Small intestine (tissue), 16 donors: ENCODE measurements around the gene TCEAL7. TPM values are rescaled to one million over a fixed set of nuclear protein-coding genes. Genes with fewer than 3 reads are reported as not detected.
"Not testable (repeated sequence)": the region's sequence is repeated elsewhere in the genome, so short reads cannot be mapped to it uniquely, and the experiment has no call there.

ENCODE experiments used
- DNase-seq, 2 donors: peaks; one replicate each; pipeline versions ENCODE4 v3.0.0 to v3.0.0-alpha.2; 2013
- FAIRE-seq: peaks from 2 replicates; lab custom pipeline; 2012; peaks lifted over from hg19 to GRCh38; lab: Jason Lieb, UNC
- H3K27ac ChIP-seq, 3 donors: one replicate each; pipeline ENCODE4 v1.5.1; 2013; ENCODE audit warnings: low read length in 2 of 3, mild to moderate bottlenecking in 2 of 3, control low read depth in 1 of 3, inconsistent platforms in 1 of 3, low read depth in 1 of 3, moderate library complexity in 1 of 3
- H3K27me3 ChIP-seq, 3 donors: one replicate each; pipeline ENCODE4 v1.6.1; 2013; ENCODE audit warnings: low read length in 3 of 3, inconsistent platforms in 1 of 3; ENCODE audit not compliant: control insufficient read depth in 3 of 3, insufficient read depth in 3 of 3
- H3K36me3 ChIP-seq, 3 donors: one replicate each; pipeline ENCODE4 v1.6.1; 2013; ENCODE audit warnings: low read length in 3 of 3, inconsistent platforms in 1 of 3, low read depth in 1 of 3, mild to moderate bottlenecking in 1 of 3, moderate library complexity in 1 of 3; ENCODE audit not compliant: control insufficient read depth in 3 of 3, insufficient read depth in 2 of 3
- H3K4me1 ChIP-seq, 3 donors: one replicate each; pipeline ENCODE4 v1.6.1; 2013; ENCODE audit warnings: low read length in 2 of 3, inconsistent platforms in 1 of 3, low read depth in 1 of 3, mild to moderate bottlenecking in 1 of 3, moderate library complexity in 1 of 3; ENCODE audit not compliant: control insufficient read depth in 3 of 3, insufficient read depth in 2 of 3
- H3K4me3 ChIP-seq, 3 donors: one replicate each; pipeline ENCODE4 v1.5.1; 2013; ENCODE audit warnings: low read length in 3 of 3, control low read depth in 1 of 3, inconsistent platforms in 1 of 3, low read depth in 1 of 3, mild to moderate bottlenecking in 1 of 3, moderate library complexity in 1 of 3
- H3K9me3 ChIP-seq, 2 donors: one replicate each; pipeline ENCODE4 v1.6.1; 2013; ENCODE audit warnings: low read depth in 1 of 2, low read length in 1 of 2; ENCODE audit not compliant: control insufficient read depth in 2 of 2, insufficient read depth in 1 of 2
- WGBS, 3 donors: extraction: QIAGEN DNeasy Blood & Tissue Kit; methylation state at CpG; one replicate each; pipeline ENCODE4 v1.1.7; 2013; 5-methylcytosine and 5-hydroxymethylcytosine counted together
- long read RNA-seq, 10 donors: transcript quantifications; one replicate each; lab custom pipeline, GENCODE V29; 2026
- polyA plus RNA-seq, 4 donors: library from polyadenylated mRNA; stranded (reverse) in 3 of 4; unstranded in 1 of 4; fragments of 200-250 nt in 3 of 4; fragments of 120-200 nt in 1 of 4; gene quantifications; one replicate each; pipeline versions ENCODE4 v1.2.1 to v1.2.3, GENCODE V29; 2013
- donor health status: healthy with polysubstance abuse.
- donor health status: control.
- donor health status: control.
- donor health status: Bipolar disorder and iron deficiency.
- donor health status: healthy.

TCEAL7 gene
- polyA plus RNA-seq: 10 to 100 TPM in 2 of 4 donors, 1 to 10 TPM in 1, not detected in 1; 4.3 to 11.2 (median 10.8) TPM
- long read RNA-seq, donor 1, transcript TCEAL7-201 (3 exons, 1,177 nt): minor isoform, 8 of 18 reads
- long read RNA-seq, donor 1, transcript TCEAL7-202 (3 exons, 852 nt): major isoform, 10 of 18 reads
- long read RNA-seq, donor 1, partial matches to known transcripts: 0 of 18 reads
- long read RNA-seq, donor 1, other reads (novel, unspliced or antisense): 0 of 18 reads
- long read RNA-seq, donor 2, partial matches to known transcripts: 0 of 2 reads
- long read RNA-seq, donor 2, other reads (novel, unspliced or antisense): 0 of 2 reads
- long read RNA-seq, donor 3, transcript TCEAL7-202 (3 exons, 852 nt): major isoform, 5 of 12 reads
- long read RNA-seq, donor 3, partial matches to known transcripts: 0 of 12 reads
- long read RNA-seq, donor 3, other reads (novel, unspliced or antisense): 5 of 12 reads
- long read RNA-seq, donor 4: 0 reads
- long read RNA-seq, donor 5, partial matches to known transcripts: 0 of 3 reads
- long read RNA-seq, donor 5, other reads (novel, unspliced or antisense): 0 of 3 reads
- long read RNA-seq, donor 6, partial matches to known transcripts: 0 of 5 reads
- long read RNA-seq, donor 6, other reads (novel, unspliced or antisense): 0 of 5 reads
- long read RNA-seq, donor 7, transcript TCEAL7-201 (3 exons, 1,177 nt): major isoform, 23 of 25 reads
- long read RNA-seq, donor 7, partial matches to known transcripts: 0 of 25 reads
- long read RNA-seq, donor 7, other reads (novel, unspliced or antisense): 0 of 25 reads
- long read RNA-seq, donor 8, transcript TCEAL7-201 (3 exons, 1,177 nt): major isoform, 6 of 12 reads
- long read RNA-seq, donor 8, partial matches to known transcripts: 5 of 12 reads
- long read RNA-seq, donor 8, other reads (novel, unspliced or antisense): 0 of 12 reads
- long read RNA-seq, donor 9, partial matches to known transcripts: 7 of 10 reads
- long read RNA-seq, donor 9, other reads (novel, unspliced or antisense): 0 of 10 reads
- long read RNA-seq, donor 10, transcript TCEAL7-201 (3 exons, 1,177 nt): major isoform, 16 of 60 reads
- long read RNA-seq, donor 10, transcript TCEAL7-202 (3 exons, 852 nt): minor isoform, 13 of 60 reads
- long read RNA-seq, donor 10, partial matches to known transcripts: 31 of 60 reads
- long read RNA-seq, donor 10, other reads (novel, unspliced or antisense): 0 of 60 reads

GRCh38 chrX:103329991-103330390 lies at the start of gene TCEAL7:
Gene TCEAL7, plus strand, starts transcription at chrX:103330239. Its CDS starts 1,165 bp downstream, at chrX:103331404.
- FAIRE-seq (no peak), DNase-seq (peak in 1 of 2 donors; percentile 20)
- H3K36me3 ChIP-seq: no peaks in the 10 kb centered on the region
- 36 to 69% (median 60%) methylated on average over 7 to 11 of the region's 11 CpGs for WGBS, 3 donors
- no peaks in the 10 kb centered on the region for H3K9me3 ChIP-seq
- H3K27me3 ChIP-seq: peaks cover 0 to 4% (median 0%) of the 10 kb centered on the region in 3 donors
- peak within 1 kb of the TSS in 1 of 3 donors; percentile 40 for H3K4me3 ChIP-seq
- peak within 1 kb of the TSS in 2 of 3 donors; percentile 58 to 63 for H3K27ac ChIP-seq
- no peaks in the 10 kb centered on the region for H3K4me1 ChIP-seq

- no peaks in the 10 kb centered on the region for H3K27me3 ChIP-seq
- DNase-seq (no peak), FAIRE-seq (no peak)
- H3K9me3 ChIP-seq: no peaks in the 10 kb centered on the region
- H3K36me3 ChIP-seq: no peaks in the 10 kb centered on the region
- 81 to 97% (median 95%) methylated on average over 2 of the region's 2 CpGs for WGBS, 3 donors
- no peaks in the 10 kb centered on the region for H3K4me1 ChIP-seq
- no peak overlapping the region for H3K4me3 ChIP-seq
- H3K27ac ChIP-seq: no peak overlapping the region
These were observed 36.9 kb upstream of the TCEAL7 start for GRCh38 chrX:103293118-103293517.

DNA sequence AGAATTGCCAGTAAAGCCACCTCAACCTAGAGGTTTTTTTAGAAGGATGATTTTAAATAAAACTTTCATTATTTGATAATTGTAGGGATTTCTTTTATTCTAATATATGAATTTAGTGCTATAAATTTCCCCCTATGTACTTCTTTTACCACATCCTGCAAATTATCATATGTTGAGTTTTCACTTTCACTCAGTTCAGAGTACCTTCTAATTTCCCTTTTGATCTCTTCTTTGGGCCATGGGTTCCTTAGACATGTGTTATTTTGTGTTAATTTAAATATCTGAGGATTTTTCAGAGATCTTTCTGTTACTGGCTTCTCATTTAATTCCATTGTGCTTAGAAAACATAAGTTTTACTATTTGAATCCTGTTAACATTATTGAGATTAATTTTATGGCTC lies 25.3 kb upstream of the TCEAL7 start:
- Histone ChIP-seq H3K27ac (no peak overlapping the region), H3K4me1 (no peaks in the 10 kb centered on the region), H3K9me3 (no peaks in the 10 kb centered on the region), H3K4me3 (no peak overlapping the region), H3K27me3 (no peaks in the 10 kb centered on the region), H3K36me3 (peaks cover 0 to 2% (median 0%) of the 10 kb centered on the region in 3 donors)
- no peak for FAIRE-seq
- DNase-seq: no peak

DNA sequence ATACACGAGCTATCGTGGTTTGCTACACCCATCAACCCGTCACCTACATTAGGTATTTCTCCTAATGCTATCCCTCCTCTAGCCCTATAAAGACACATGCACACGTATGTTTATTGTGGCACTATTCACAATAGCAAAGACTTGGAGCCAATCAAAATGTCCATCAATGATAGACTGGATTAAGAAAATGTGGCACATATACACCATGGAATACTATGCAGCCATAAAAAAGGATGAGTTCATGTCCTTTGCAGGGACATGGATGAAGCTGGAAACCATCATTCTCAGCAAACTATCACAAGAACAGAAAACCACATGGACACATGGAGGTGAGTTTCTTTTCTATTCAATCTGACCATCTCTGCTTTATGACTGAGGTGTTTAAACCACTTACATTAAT lies 24.4 kb upstream of the TCEAL7 start:
- DNase-seq, FAIRE-seq, H3K27ac ChIP-seq, H3K4me1 ChIP-seq, H3K27me3 ChIP-seq, H3K36me3 ChIP-seq, H3K4me3 ChIP-seq, H3K9me3 ChIP-seq: not testable (repeated sequence)
- 84 to 94% (median 86%) methylated on average over 4 of the region's 4 CpGs for WGBS, 3 donors

DNA sequence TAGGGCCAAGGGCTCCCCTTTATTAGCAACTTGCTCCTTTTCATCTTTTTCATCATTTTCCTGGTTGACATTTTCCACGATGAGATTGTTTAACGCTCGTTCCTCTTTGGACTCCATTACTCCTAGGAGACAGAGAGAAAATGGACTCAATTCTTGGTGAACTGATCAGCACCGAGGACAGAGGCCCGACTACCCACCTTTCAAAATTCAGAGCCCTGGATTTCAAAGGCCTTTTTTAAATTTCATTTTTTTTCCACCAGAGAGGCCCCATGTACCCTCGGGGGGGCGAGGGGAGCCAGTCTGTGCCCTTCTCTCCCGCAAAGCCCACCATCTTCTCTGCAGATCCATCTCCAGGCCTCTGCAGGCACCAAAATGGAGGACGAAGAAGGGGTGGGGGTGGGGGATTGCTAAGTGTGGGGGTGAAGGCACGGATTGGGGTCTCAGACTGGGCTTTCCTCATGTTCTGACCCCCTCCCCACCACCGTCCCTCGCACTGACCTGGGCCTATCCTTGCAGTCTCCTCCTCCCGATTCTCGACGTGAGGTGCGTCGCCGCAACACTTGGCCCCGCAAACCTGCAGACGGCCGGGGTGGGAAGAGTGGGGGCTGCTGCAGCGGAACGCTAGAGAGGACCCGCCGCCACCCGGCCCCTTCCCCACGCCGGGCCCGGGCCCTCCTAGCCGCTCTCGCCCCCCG lies 20.0 kb upstream of the TCEAL7 start:
- FAIRE-seq: no peak
- H3K27ac ChIP-seq: peak overlapping the region in 1 of 3 donors; percentile 53

DNA sequence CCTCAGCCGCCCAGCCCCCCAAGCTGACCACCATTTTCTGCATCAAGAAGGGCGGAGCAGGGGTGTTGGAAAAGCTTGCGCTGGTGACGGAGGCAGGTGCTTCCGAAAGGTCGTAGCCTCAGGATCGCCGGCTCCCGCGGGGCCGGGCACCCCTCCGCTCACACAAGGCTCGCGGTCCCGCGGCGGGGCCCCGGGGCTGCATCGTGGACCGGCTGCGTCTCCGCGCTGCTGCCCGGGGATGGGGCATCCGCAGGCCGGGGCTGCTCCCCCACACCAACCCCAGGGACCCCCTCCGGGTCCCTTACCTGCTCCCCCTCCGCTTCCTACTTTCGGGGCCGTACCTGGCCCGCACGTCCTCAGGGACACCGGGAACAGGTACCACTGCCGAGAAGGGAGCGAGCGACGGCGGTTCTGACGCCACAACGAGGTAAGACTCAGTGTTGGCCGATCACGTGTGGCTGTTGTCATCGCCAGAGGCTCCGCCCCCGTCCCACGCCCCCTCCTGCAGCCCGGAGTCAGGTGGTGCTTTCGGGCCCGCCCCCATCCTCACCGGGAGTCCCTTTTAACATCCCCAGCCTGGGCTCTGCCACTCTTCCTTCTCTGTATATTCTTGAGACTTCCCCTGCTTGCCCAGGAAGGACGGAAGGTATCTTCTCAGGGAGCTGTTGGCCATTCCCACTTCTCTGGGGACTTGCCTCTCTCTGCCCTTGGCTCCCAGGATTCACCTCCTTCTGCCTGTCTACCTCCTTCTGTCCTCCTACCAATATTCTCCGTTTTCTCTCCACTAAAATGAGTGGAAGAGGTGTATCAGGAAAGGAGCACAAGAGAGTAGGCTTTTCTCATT lies 19.3 kb upstream of the TCEAL7 start, which contains the start of gene BEX2:
BEX2 (minus strand) TSS at position 436 of the 844 bp plus-strand sequence. CDS start 1,014 bp downstream, outside the sequence.
- FAIRE-seq: no peak
- peak; percentile 63 to 86 for DNase-seq
- peaks cover 0 to 2% (median 0%) of the 10 kb centered on the region in 3 donors for H3K36me3 ChIP-seq
- WGBS, 3 donors: 1 to 36% (median 5%) methylated on average over 23 to 51 of the region's 52 CpGs
- no peaks in the 10 kb centered on the region for H3K27me3 ChIP-seq
- no peaks in the 10 kb centered on the region for H3K4me1 ChIP-seq
- peak within 1 kb of the TSS in 2 of 3 donors; percentile 38 to 53 for H3K27ac ChIP-seq
- peak within 1 kb of the TSS; percentile 37 to 67 (median 65) for H3K4me3 ChIP-seq
- no peaks in the 10 kb centered on the region for H3K9me3 ChIP-seq

More for the DNA sequence above, 20.0 kb upstream of the TCEAL7 start:
- WGBS, 3 donors: 24 to 59% (median 59%) methylated on average over 14 to 31 of the region's 32 CpGs
- H3K4me1 ChIP-seq: no peaks in the 10 kb centered on the region
- H3K4me3 ChIP-seq: peak overlapping the region; percentile 37 to 67 (median 65)
- DNase-seq: no peak
- H3K36me3 ChIP-seq: peaks cover 0 to 2% (median 0%) of the 10 kb centered on the region in 3 donors
- H3K27me3 ChIP-seq: no peaks in the 10 kb centered on the region
- H3K9me3 ChIP-seq: no peaks in the 10 kb centered on the region

DNA sequence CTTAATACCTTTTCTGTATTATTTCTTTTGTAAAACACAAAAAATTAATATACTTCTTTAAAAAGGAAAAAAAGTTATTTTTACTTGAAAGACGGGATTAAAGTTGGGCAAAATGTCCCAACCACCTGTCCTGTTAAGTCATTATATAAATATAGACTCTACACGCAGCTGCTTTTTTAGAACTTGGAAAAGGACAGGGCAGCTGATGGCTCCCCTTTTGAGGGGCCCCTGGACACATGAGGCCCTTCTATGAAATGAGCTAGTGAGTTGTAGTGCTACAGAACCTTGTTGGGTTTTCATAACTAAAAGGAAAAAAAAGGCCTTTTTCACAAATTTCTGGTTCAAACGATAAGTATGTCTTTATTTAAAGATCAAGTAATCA lies 18.6 kb upstream of the TCEAL7 start:
- no peaks in the 10 kb centered on the region for H3K27me3 ChIP-seq
- peak overlapping the region in 1 of 3 donors; percentile 65 for H3K4me3 ChIP-seq
- H3K27ac ChIP-seq: no peak overlapping the region
- DNase-seq (peak in 1 of 2 donors; percentile 1), FAIRE-seq (no peak)
- peaks cover 0 to 2% (median 0%) of the 10 kb centered on the region in 3 donors for H3K36me3 ChIP-seq
- WGBS, 3 donors: 54 to 66% (median 63%) methylated on average over 3 of the region's 3 CpGs
- no peaks in the 10 kb centered on the region for H3K9me3 ChIP-seq
- H3K4me1 ChIP-seq: no peaks in the 10 kb centered on the region
